Aorta (tissue), 5 donors: Measurements from ENCODE around the gene CACNG8. TPM values are rescaled to one million over a fixed set of nuclear protein-coding genes. Genes with fewer than 3 reads are reported as not detected.
"Not testable (repeated sequence)": the region's sequence is repeated elsewhere in the genome, so short reads cannot be mapped to it uniquely, and the experiment has no call there.

Experiments
- ATAC-seq: fragments of 200-7000 bp; cut with Tn5 transposase; one replicate; pipeline ENCODE4 v1.9.1; 2022; ENCODE audit warnings: moderate library complexity; ENCODE audit not compliant: low FRiP score
- DNase-seq, 2 donors: peaks; one replicate each; pipeline ENCODE4 v3.0.0-alpha.2; 2020
- H3K27ac ChIP-seq, 2 donors: one replicate each; pipeline ENCODE4 v1.5.1; 2013; ENCODE audit warnings: low read length in 2 of 2, mild to moderate bottlenecking in 2 of 2, moderate library complexity in 2 of 2, control low read depth in 1 of 2, inconsistent platforms in 1 of 2, low read depth in 1 of 2
- H3K27me3 ChIP-seq, 2 donors: one replicate each; pipeline ENCODE4 v1.6.1; 2013; ENCODE audit warnings: control low read depth in 1 of 2, low read length in 1 of 2, mild to moderate bottlenecking in 1 of 2, moderate library complexity in 1 of 2; ENCODE audit not compliant: insufficient read depth in 2 of 2, control insufficient read depth in 1 of 2
- H3K36me3 ChIP-seq, 2 donors: one replicate each; pipeline ENCODE4 v1.6.1; 2013; ENCODE audit warnings: control low read depth in 1 of 2, low read length in 1 of 2, mild to moderate bottlenecking in 1 of 2; ENCODE audit not compliant: insufficient read depth in 2 of 2, control insufficient read depth in 1 of 2
- H3K4me1 ChIP-seq, 2 donors: one replicate each; pipeline ENCODE4 v1.6.1; 2013; ENCODE audit warnings: low read length in 2 of 2, control low read depth in 1 of 2, mild to moderate bottlenecking in 1 of 2, moderate library complexity in 1 of 2; ENCODE audit not compliant: insufficient read depth in 2 of 2, control insufficient read depth in 1 of 2
- H3K4me3 ChIP-seq, 2 donors: one replicate each; pipeline ENCODE4 v1.5.1; 2013; ENCODE audit warnings: low read length in 2 of 2, control low read depth in 1 of 2, mild to moderate bottlenecking in 1 of 2
- H3K9me3 ChIP-seq: one replicate; pipeline ENCODE4 v1.6.1; 2013; ENCODE audit warnings: mild to moderate bottlenecking, low read length; ENCODE audit not compliant: control insufficient read depth
- WGBS, 2 donors: extraction: QIAGEN DNeasy Blood & Tissue Kit; methylation state at CpG; one replicate each; pipeline ENCODE4 v1.1.7; 2013; 5-methylcytosine and 5-hydroxymethylcytosine counted together
- intact Hi-C, 2 donors: fragments of 100-400 bp; cut with DNase I; formaldehyde crosslinking; loops; one replicate each; pipeline versions ENCODE4 v1.14.2 to v1.15.0; 2022
- polyA plus RNA-seq, 2 donors: library from polyadenylated mRNA; stranded (reverse); fragments of 200-250 nt; gene quantifications; one replicate each; pipeline ENCODE4 v1.2.3, GENCODE V29; 2013
- total RNA-seq, 2 donors: library from RNA; stranded (reverse); fragmentation: NEBNext Ultra II Directional; extraction: Animal tissue kit (Norgen Biotek cat#: 25700); gene quantifications; one replicate each; pipeline ENCODE4 v1.2.1, GENCODE V29; 2021
- donor health status: healthy with polysubstance abuse.
- donor health status: Bipolar disorder and iron deficiency.
- donor health status: DM: no; HTN: no; CAD: no.
- donor health status: DM: no; HTN: no; CAD: no.
- donor health status: DM: yes; HTN: yes; CAD: no.

The CACNG8 gene
- total and polyA plus RNA-seq, 4 donors: under 0.01 to 0.33 (median 0.14) TPM

DNA sequence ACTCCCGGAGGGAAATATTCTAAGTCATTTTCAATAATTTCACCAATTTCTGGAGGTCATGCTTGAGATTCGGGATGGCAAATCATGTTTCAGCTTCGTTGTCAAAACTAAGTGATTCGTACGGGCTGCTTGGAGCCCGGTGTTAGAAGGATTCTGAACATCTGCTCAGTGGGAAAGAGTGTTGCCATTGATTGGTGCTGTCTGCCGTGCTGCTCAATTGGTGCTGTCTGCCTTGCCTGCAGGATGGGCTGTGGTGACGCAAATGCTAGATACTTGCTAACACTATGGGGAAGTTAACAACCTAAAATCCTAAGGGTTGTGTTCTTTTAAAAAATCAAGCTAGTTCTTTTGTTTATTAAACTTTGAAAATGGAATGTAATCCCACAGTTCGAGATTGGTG, 17.3 kb upstream of the CACNG8 start:
- peak in 1 of 2 donors; percentile 5 for DNase-seq
- H3K27ac ChIP-seq: no peak overlapping the region

GRCh38 chr19:53945998-53946397, 16.7 kb upstream of the CACNG8 start:
- no peak overlapping the region for H3K4me3 ChIP-seq
- no peaks in the 10 kb centered on the region for H3K9me3 ChIP-seq
- no peaks in the 10 kb centered on the region for H3K4me1 ChIP-seq
- no peaks in the 10 kb centered on the region for H3K36me3 ChIP-seq
- no peak for DNase-seq
- H3K27ac ChIP-seq: no peak overlapping the region
- ATAC-seq: no peak
- H3K27me3 ChIP-seq: no peaks in the 10 kb centered on the region
- 92 to 98% methylated on average over 2 of the region's 2 CpGs for WGBS, 2 donors
- intact Hi-C loops: no loop called here

More for the DNA sequence above, 17.3 kb upstream of the CACNG8 start:
- H3K36me3 ChIP-seq: no peaks in the 10 kb centered on the region
- no peak overlapping the region for H3K4me3 ChIP-seq
- H3K27me3 ChIP-seq: no peaks in the 10 kb centered on the region
- no peaks in the 10 kb centered on the region for H3K9me3 ChIP-seq
- no peak for ATAC-seq
- WGBS, 2 donors: 41 to 54% methylated on average over 9 of the region's 9 CpGs
- H3K4me1 ChIP-seq: no peaks in the 10 kb centered on the region
- intact Hi-C loops: no loop called here

- H3K27me3 ChIP-seq: no peaks in the 10 kb centered on the region
- intact Hi-C loops: no loop called here
These were observed 15.1 kb upstream of the CACNG8 start for GRCh38 chr19:53947624-53948023.

DNA sequence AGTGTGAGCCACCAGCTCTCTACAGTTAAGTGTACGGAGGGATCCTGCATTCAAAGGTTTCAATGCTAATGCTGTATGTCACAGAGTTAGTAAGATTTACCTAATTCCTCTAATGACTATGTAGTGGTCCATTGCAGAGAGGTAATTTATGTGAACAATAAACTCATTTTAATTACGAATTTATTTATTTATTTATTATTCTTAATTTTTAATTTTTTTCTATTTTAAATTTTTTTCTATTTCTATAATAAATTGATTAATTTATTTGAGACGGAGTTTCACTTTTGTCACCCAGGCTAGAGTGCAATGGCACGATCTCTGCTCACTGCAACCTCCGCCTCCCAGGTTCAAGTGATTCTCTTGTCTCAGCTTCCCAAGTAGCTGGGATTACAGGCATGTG, 14.1 kb upstream of the CACNG8 start:
- 79 to 85% methylated on average over 5 of the region's 5 CpGs for WGBS, 2 donors
- H3K36me3 ChIP-seq, intact Hi-C loops, H3K27me3 ChIP-seq, H3K4me1 ChIP-seq, H3K9me3 ChIP-seq, ATAC-seq, H3K4me3 ChIP-seq, H3K27ac ChIP-seq: not testable (repeated sequence)
- peak in 1 of 2 donors; percentile 14 for DNase-seq

More at GRCh38 chr19:53947624-53948023, 15.1 kb upstream of the CACNG8 start:
- ATAC-seq (no peak), DNase-seq (peak in 1 of 2 donors; percentile 8)
- no peaks in the 10 kb centered on the region for H3K9me3 ChIP-seq
- H3K36me3 ChIP-seq: no peaks in the 10 kb centered on the region
- WGBS, 2 donors: 61 to 64% methylated on average over 5 of the region's 5 CpGs
- H3K4me1 ChIP-seq: no peaks in the 10 kb centered on the region
- H3K27ac ChIP-seq: no peak overlapping the region
- H3K4me3 ChIP-seq: no peak overlapping the region

DNA sequence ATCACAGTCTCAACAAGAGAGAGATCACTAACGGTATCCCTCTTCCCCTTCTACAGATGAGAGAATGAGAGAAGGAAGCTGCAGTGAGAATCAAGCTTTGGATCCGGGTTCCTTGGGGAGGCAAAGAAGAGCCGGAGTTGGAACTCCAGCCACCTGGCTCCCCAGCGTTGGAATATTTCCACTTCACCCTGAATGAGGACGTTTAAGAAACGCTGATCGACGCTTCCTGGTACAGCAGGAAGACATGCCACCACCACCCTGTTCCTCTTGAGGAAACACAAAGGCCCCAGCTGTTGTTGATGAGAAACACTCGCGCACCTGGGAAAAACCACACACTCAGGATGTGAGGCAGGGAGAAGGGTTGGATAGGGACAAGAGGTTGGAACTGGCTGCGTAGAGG, 11.3 kb upstream of the CACNG8 start:
- 61 to 66% methylated on average over 11 of the region's 11 CpGs for WGBS, 2 donors
- Histone ChIP-seq H3K4me1 (no peaks in the 10 kb centered on the region), H3K27me3 (no peaks in the 10 kb centered on the region), H3K36me3 (no peaks in the 10 kb centered on the region), H3K27ac (no peak overlapping the region), H3K4me3 (no peak overlapping the region), H3K9me3 (no peaks in the 10 kb centered on the region)
- ATAC-seq (no peak), DNase-seq (no peak)
- intact Hi-C loops: no loop called here

- 80 to 85% methylated on average over 9 of the region's 9 CpGs for WGBS, 2 donors
- no peaks in the 10 kb centered on the region for H3K27me3 ChIP-seq
- H3K36me3 ChIP-seq: no peaks in the 10 kb centered on the region
- ATAC-seq (no peak), DNase-seq (no peak)
- no peaks in the 10 kb centered on the region for H3K4me1 ChIP-seq
- no peak overlapping the region for H3K27ac ChIP-seq
- H3K4me3 ChIP-seq: no peak overlapping the region
- no peaks in the 10 kb centered on the region for H3K9me3 ChIP-seq
- intact Hi-C loops: no loop called here
These were observed 10.8 kb upstream of the CACNG8 start for GRCh38 chr19:53951947-53952346.

DNA sequence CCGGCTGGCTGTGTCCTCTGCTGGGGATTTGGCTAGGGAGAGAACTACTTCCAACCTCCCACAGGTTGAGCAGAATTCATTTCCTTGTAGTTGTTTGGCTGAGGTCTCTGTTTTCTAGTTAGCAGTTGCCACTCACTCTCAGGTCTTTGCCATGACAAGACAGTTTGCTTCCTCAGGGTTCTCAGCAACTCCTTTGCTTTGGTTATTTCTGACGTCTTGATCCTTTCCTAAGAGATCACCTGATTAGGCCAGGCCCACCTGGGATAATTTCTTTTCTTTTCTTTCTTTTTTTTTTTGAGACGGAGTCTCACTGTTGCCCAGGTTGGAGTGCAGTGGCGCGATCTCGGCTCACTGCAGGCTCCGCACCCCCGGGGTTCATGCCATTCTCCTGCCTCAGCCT, 9.4 kb upstream of the CACNG8 start:
- Histone ChIP-seq H3K4me3 (no peak overlapping the region), H3K9me3 (no peaks in the 10 kb centered on the region), H3K27me3 (peaks cover 0 to 3% of the 10 kb centered on the region in 2 donors), H3K27ac (no peak overlapping the region), H3K4me1 (no peaks in the 10 kb centered on the region), H3K36me3 (no peaks in the 10 kb centered on the region)
- ATAC-seq (no peak), DNase-seq (no peak)
- WGBS, 2 donors: 91% methylated on average over 8 of the region's 8 CpGs
- intact Hi-C loops: no loop called here

- Histone ChIP-seq H3K27me3 (peaks cover 0 to 3% of the 10 kb centered on the region in 2 donors), H3K27ac (no peak overlapping the region), H3K4me3 (no peak overlapping the region), H3K4me1 (no peaks in the 10 kb centered on the region), H3K9me3 (no peaks in the 10 kb centered on the region), H3K36me3 (no peaks in the 10 kb centered on the region)
- ATAC-seq (no peak), DNase-seq (no peak)
- intact Hi-C loops: no loop called here
- 3% methylated on average over 15 of the region's 15 CpGs for WGBS, 2 donors
These were observed 5.1 kb upstream of the CACNG8 start for GRCh38 chr19:53957448-53958167.

- no peaks in the 10 kb centered on the region for H3K4me1 ChIP-seq
- H3K27ac ChIP-seq: no peak overlapping the region
- 1 to 2% methylated on average over 10 to 14 of the region's 14 CpGs for WGBS, 2 donors
- H3K4me3 ChIP-seq: no peak overlapping the region
- intact Hi-C loops: no loop called here
- H3K27me3 ChIP-seq: peaks cover 0 to 3% of the 10 kb centered on the region in 2 donors
- no peaks in the 10 kb centered on the region for H3K9me3 ChIP-seq
- no peaks in the 10 kb centered on the region for H3K36me3 ChIP-seq
- no peak for DNase-seq
- no peak for ATAC-seq
These were observed 4.6 kb upstream of the CACNG8 start for GRCh38 chr19:53958168-53958571.
